SK-N-SH treated with all-trans-retinoic acid at 6 μM for 48 hours (cell line): ENCODE measurements around the gene MYO9B.
A peak's percentile ranks its signal among the peaks of the same experiment; 100 is the strongest.

Source experiments
- ATAC-seq: fragments of 200-7000 bp; cut with Tn5 transposase; 3 replicates; pipeline ENCODE4 v1.9.1; 2020; ENCODE audit warnings: mild to moderate bottlenecking, moderate library complexity
- ARNTL ChIP-seq: fragments of 450-650 bp; formaldehyde crosslinking; IDR thresholded peaks from 2 replicates; pipeline ENCODE4 v1.5.0; 2020; ENCODE audit warnings: low read depth, mild to moderate bottlenecking, moderate library complexity, borderline replicate concordance
- BACH2 ChIP-seq: fragments of 250-450 bp; sonication (Bioruptor Pico); IDR thresholded peaks from 2 replicates; pipeline ENCODE4 v1.9.0; 2021; ENCODE audit warnings: mild to moderate bottlenecking, borderline replicate concordance
- CSDC2 ChIP-seq: fragments of 250-450 bp; sonication (Bioruptor Pico); IDR thresholded peaks from 2 replicates; pipeline ENCODE4 v1.5.0; 2020; ENCODE audit warnings: mild to moderate bottlenecking, moderate library complexity
- ESRRG ChIP-seq: fragments of 250-450 bp; sonication (Bioruptor Pico); IDR thresholded peaks from 2 replicates; pipeline ENCODE4 v1.6.1; 2021; ENCODE audit warnings: mild to moderate bottlenecking
- GLIS3 ChIP-seq: fragments of 250-450 bp; sonication (Bioruptor Pico); IDR thresholded peaks from 2 replicates; pipeline ENCODE4 v1.5.0; 2020; ENCODE audit warnings: mild to moderate bottlenecking, moderate library complexity
- ISL1 ChIP-seq: fragments of 250-450 bp; sonication (Bioruptor Pico); IDR thresholded peaks from 2 replicates; pipeline ENCODE4 v2.1.2; 2022; ENCODE audit warnings: mild to moderate bottlenecking, moderate library complexity
- OSR1 ChIP-seq: fragments of 250-450 bp; sonication (Bioruptor Pico); IDR thresholded peaks from 2 replicates; pipeline ENCODE4 v1.8.0; 2022; ENCODE audit warnings: moderate library complexity, mild to moderate bottlenecking, inconsistent platforms
- PPARA ChIP-seq: fragments of 250-450 bp; sonication (Bioruptor Pico); IDR thresholded peaks from 2 replicates; pipeline ENCODE4 v1.5.0; 2020; ENCODE audit warnings: mild to moderate bottlenecking, borderline replicate concordance
- SNAI2 ChIP-seq: fragments of 250-450 bp; sonication (Bioruptor Pico); IDR thresholded peaks from 2 replicates; pipeline ENCODE4 v1.5.0; 2020; ENCODE audit warnings: mild to moderate bottlenecking, moderate library complexity
- TCF4 ChIP-seq: fragments of 250-450 bp; sonication (Bioruptor Pico); IDR thresholded peaks from 2 replicates; pipeline ENCODE4 v1.8.0; 2021; ENCODE audit warnings: mild to moderate bottlenecking, moderate library complexity, borderline replicate concordance
- TOX ChIP-seq: fragments of 250-450 bp; sonication (Bioruptor Pico); IDR thresholded peaks from 2 replicates; pipeline ENCODE4 v1.8.0; 2021; ENCODE audit warnings: mild to moderate bottlenecking, moderate library complexity, borderline replicate concordance
- ZC3H10 ChIP-seq: fragments of 250-450 bp; sonication (Bioruptor Pico); IDR thresholded peaks from 2 replicates; pipeline ENCODE4 v1.5.1; 2021; ENCODE audit warnings: mild to moderate bottlenecking, moderate library complexity
- ZFP3 ChIP-seq: fragments of 250-450 bp; sonication (Bioruptor Pico); IDR thresholded peaks from 2 replicates; pipeline ENCODE4 v1.5.0; 2020; ENCODE audit warnings: mild to moderate bottlenecking, moderate library complexity
- ZFP30 ChIP-seq: fragments of 450-650 bp; formaldehyde crosslinking; IDR thresholded peaks from 2 replicates; pipeline ENCODE4 v1.5.0; 2022; ENCODE audit warnings: mild to moderate bottlenecking, moderate library complexity
- ZNF565 ChIP-seq: fragments of 450-650 bp; formaldehyde crosslinking; conservative IDR thresholded peaks from 2 replicates; pipeline ENCODE4 v1.5.0; 2020; ENCODE audit warnings: low read depth, mild to moderate bottlenecking, moderate library complexity
- ZNF70 ChIP-seq: fragments of 450-650 bp; formaldehyde crosslinking; IDR thresholded peaks from 2 replicates; pipeline ENCODE4 v1.5.0; 2020; ENCODE audit warnings: mild to moderate bottlenecking, moderate library complexity
- ZNF8 ChIP-seq: fragments of 450-650 bp; formaldehyde crosslinking; IDR thresholded peaks from 2 replicates; pipeline ENCODE4 v1.5.0; 2020; ENCODE audit warnings: mild to moderate bottlenecking, moderate library complexity
- TF ChIP-seq, protein P1 (sequence below): fragments of 250-450 bp; sonication (Bioruptor Pico); IDR thresholded peaks from 2 replicates; pipeline ENCODE4 v1.5.1; 2021; ENCODE audit warnings: mild to moderate bottlenecking, moderate library complexity
- TF ChIP-seq, protein P2 (sequence below): fragments of 250-450 bp; sonication (Bioruptor Pico); IDR thresholded peaks from 2 replicates; pipeline ENCODE4 v1.8.0; 2020; ENCODE audit warnings: mild to moderate bottlenecking, moderate library complexity, borderline replicate concordance
- TF ChIP-seq, protein P3 (sequence below): fragments of 250-450 bp; sonication (Bioruptor Pico); IDR thresholded peaks from 2 replicates; pipeline ENCODE4 v1.5.1; 2020; ENCODE audit warnings: low read depth, mild to moderate bottlenecking, moderate library complexity
- TF ChIP-seq, protein P4 (sequence below): fragments of 250-450 bp; sonication (Bioruptor Pico); IDR thresholded peaks from 2 replicates; pipeline ENCODE4 v1.5.0; 2020; ENCODE audit warnings: mild to moderate bottlenecking, moderate library complexity

The MYO9B gene

DNA sequence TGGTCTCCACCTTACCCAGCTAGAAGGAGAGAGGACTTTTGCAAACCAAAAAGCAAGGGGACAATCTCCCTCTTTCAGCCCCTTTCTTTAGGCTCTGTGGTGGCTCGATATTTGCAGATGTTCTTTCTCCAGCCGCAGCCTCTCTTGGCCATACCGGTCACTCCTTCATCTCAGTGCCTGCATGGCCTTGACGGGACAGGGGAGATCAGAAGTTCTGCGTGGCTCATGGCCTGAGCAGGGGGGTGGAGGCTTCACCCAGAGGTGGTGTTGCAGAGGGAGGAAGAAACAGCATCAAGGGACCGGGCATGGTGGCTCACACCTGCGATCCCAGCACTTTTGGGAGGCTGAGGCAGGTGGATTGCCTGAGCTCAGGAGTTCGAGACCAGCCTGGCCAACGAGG is 53.2 kb downstream of the MYO9B start:
- no peak for TF ChIP-seq ESRRG (CRISPR knock-in tag)
- TF ChIP-seq PPARA (CRISPR knock-in tag) = no peak
- TF ChIP-seq SNAI2 (CRISPR knock-in tag) = no peak
- TF ChIP-seq ZNF8 (CRISPR knock-in tag) = no peak
- TF ChIP-seq ZC3H10 = no peak
- no peak for TF ChIP-seq ISL1 (CRISPR knock-in tag)
- no peak for TF ChIP-seq ZFP30
- no peak for TF ChIP-seq GLIS3 (CRISPR knock-in tag)
- TF ChIP-seq CSDC2 = no peak
- TF ChIP-seq, protein P1, sequence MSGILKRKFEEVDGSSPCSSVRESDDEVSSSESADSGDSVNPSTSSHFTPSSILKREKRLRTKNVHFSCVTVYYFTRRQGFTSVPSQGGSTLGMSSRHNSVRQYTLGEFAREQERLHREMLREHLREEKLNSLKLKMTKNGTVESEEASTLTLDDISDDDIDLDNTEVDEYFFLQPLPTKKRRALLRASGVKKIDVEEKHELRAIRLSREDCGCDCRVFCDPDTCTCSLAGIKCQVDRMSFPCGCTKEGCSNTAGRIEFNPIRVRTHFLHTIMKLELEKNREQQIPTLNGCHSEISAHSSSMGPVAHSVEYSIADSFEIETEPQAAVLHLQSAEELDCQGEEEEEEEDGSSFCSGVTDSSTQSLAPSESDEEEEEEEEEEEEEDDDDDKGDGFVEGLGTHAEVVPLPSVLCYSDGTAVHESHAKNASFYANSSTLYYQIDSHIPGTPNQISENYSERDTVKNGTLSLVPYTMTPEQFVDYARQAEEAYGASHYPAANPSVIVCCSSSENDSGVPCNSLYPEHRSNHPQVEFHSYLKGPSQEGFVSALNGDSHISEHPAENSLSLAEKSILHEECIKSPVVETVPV (CRISPR knock-in tag) = no peak
- no peak for TF ChIP-seq OSR1 (CRISPR knock-in tag)
- no peak for TF ChIP-seq ZNF565 (CRISPR knock-in tag)
- TF ChIP-seq, all 23 proteins: peak for 0
- no peak for ATAC-seq

DNA sequence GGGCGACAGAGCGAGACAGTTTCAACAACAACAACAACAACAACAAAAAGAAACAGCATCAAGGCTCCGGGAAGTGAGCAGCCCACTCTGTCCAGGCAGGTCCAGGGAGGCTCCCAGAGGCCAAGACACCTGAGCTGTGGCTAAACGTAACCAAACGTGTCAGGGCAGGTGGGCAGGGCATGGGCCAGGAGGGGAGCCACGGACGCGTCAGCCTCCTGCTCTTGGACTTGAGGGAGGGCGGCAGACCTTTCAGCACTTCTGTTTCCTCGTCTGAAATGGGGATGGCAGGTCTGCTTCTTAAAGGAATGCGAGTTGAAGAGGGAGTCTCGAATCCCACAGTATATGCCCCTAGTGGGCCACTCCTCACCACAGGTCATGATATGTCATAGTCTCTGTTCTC is 53.8 kb downstream of the MYO9B start:
- ATAC-seq = no peak
- TF ChIP-seq GLIS3 (CRISPR knock-in tag) (no peak), ZNF70 (no peak), SNAI2 (CRISPR knock-in tag) (no peak), OSR1 (CRISPR knock-in tag) (no peak), CSDC2 (no peak), ISL1 (CRISPR knock-in tag) (no peak), ZFP3 (CRISPR knock-in tag) (no peak), TOX (CRISPR knock-in tag) (no peak), ESRRG (CRISPR knock-in tag) (no peak), TCF4 (CRISPR knock-in tag) (no peak)
- TF ChIP-seq, protein P1 (CRISPR knock-in tag) = no peak
- TF ChIP-seq, protein P2, sequence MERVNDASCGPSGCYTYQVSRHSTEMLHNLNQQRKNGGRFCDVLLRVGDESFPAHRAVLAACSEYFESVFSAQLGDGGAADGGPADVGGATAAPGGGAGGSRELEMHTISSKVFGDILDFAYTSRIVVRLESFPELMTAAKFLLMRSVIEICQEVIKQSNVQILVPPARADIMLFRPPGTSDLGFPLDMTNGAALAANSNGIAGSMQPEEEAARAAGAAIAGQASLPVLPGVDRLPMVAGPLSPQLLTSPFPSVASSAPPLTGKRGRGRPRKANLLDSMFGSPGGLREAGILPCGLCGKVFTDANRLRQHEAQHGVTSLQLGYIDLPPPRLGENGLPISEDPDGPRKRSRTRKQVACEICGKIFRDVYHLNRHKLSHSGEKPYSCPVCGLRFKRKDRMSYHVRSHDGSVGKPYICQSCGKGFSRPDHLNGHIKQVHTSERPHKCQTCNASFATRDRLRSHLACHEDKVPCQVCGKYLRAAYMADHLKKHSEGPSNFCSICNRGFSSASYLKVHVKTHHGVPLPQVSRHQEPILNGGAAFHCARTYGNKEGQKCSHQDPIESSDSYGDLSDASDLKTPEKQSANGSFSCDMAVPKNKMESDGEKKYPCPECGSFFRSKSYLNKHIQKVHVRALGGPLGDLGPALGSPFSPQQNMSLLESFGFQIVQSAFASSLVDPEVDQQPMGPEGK (CRISPR knock-in tag) = no peak
- TF ChIP-seq, protein P3, sequence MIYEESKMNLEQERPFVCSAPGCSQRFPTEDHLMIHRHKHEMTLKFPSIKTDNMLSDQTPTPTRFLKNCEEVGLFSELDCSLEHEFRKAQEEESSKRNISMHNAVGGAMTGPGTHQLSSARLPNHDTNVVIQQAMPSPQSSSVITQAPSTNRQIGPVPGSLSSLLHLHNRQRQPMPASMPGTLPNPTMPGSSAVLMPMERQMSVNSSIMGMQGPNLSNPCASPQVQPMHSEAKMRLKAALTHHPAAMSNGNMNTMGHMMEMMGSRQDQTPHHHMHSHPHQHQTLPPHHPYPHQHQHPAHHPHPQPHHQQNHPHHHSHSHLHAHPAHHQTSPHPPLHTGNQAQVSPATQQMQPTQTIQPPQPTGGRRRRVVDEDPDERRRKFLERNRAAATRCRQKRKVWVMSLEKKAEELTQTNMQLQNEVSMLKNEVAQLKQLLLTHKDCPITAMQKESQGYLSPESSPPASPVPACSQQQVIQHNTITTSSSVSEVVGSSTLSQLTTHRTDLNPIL (CRISPR knock-in tag) = no peak
- TF ChIP-seq, protein P4, sequence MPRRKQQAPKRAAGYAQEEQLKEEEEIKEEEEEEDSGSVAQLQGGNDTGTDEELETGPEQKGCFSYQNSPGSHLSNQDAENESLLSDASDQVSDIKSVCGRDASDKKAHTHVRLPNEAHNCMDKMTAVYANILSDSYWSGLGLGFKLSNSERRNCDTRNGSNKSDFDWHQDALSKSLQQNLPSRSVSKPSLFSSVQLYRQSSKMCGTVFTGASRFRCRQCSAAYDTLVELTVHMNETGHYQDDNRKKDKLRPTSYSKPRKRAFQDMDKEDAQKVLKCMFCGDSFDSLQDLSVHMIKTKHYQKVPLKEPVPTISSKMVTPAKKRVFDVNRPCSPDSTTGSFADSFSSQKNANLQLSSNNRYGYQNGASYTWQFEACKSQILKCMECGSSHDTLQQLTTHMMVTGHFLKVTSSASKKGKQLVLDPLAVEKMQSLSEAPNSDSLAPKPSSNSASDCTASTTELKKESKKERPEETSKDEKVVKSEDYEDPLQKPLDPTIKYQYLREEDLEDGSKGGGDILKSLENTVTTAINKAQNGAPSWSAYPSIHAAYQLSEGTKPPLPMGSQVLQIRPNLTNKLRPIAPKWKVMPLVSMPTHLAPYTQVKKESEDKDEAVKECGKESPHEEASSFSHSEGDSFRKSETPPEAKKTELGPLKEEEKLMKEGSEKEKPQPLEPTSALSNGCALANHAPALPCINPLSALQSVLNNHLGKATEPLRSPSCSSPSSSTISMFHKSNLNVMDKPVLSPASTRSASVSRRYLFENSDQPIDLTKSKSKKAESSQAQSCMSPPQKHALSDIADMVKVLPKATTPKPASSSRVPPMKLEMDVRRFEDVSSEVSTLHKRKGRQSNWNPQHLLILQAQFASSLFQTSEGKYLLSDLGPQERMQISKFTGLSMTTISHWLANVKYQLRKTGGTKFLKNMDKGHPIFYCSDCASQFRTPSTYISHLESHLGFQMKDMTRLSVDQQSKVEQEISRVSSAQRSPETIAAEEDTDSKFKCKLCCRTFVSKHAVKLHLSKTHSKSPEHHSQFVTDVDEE = no peak

DNA sequence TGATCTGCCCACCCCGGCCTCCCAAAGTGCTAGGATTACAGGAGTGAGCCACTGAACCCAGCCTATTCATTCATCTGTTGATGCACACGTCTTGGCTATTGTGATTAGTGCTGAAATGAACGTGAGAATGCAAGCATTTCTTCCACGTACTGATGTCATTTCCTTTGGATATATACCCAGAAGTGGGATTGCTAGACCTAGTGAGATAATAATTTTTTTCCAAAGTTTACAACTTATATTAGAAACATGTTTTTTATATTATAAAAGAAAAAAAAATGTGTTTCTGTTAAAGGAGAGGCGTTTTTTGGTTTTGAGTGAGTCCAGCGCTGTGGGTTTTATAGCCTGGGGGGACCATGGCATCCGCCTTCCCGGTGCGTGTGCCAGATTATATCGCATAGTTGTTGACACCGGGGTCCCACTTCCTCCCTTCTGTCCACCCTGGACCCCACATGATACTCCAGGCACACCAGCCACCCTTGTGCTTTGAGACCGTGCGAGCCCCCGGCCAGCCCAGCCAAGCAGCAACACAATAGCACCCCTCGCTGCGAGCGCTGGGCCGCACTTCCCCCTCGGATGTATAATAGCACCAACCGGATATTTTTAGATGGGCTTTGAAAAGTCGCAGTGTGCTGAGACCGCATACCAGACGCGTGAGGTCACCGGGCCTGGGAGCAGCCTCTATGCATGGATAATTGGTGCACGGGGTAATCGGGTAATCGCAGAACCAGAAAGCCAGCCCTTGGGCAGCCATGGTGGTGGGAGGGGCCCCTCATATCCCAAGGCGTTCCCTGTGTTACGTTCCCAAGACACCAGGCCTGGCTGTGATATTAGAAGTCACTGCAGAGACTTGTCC is 59.6 kb downstream of the MYO9B start:
- peak; percentile 98 for ATAC-seq
- TF ChIP-seq ISL1 (CRISPR knock-in tag) (no peak; the same call in 1 of the 2 replicates), SNAI2 (CRISPR knock-in tag) (no peak), ZC3H10 (no peak), ESRRG (CRISPR knock-in tag) (no peak), ZFP3 (CRISPR knock-in tag) (peak; percentile 12; the same call in 1 of the 2 replicates), TOX (CRISPR knock-in tag) (no peak), GLIS3 (CRISPR knock-in tag) (no peak), CSDC2 (0 out of 2 replicates have a peak, but pooled peaks have one; percentile 20), BACH2 (CRISPR knock-in tag) (no peak), TCF4 (CRISPR knock-in tag) (peak; percentile 74; the same call in 1 of the 2 replicates), ARNTL (no peak), ZFP30 (no peak)
- TF ChIP-seq, protein P2 (CRISPR knock-in tag) = peak; percentile 81; the same call in 1 of the 2 replicates
- TF ChIP-seq, protein P4 = 0 out of 2 replicates have a peak, but pooled peaks have one; percentile 58
